HL-60 (cell line): ENCODE data around the gene AK4.

Source experiments
- DNase-seq, 2 experiments: peaks; one replicate each; pipeline ENCODE4 v3.0.0-alpha.2; 2010 to 2020; ENCODE audit warnings: low read depth in 1 of 2, low spot score in 1 of 2
- H3K27ac ChIP-seq: fragments of 250-450 bp; sonication (Bioruptor Pico); replicated peaks from 2 replicates; pipeline ENCODE4 v1.5.1; 2020; ENCODE audit warnings: mild to moderate bottlenecking, moderate library complexity
- H3K27me3 ChIP-seq: fragments of 250-450 bp; sonication (Bioruptor Pico); 2 replicates; pipeline ENCODE4 v1.5.1; 2021; ENCODE audit warnings: mild to moderate bottlenecking, moderate library complexity; ENCODE audit not compliant: insufficient read depth, poor library complexity, severe bottlenecking
- H3K4me3 ChIP-seq: replicated peaks from 2 replicates; pipeline ENCODE4 v1.5.1; 2011; ENCODE audit warnings: mild to moderate bottlenecking, control low read depth, low read length; ENCODE audit not compliant: insufficient read depth
- CTCF ChIP-seq: IDR thresholded peaks from one replicate; pipeline ENCODE4 v1.5.1; 2011; ENCODE audit warnings: low read length, control low read depth, inconsistent platforms; ENCODE audit not compliant: insufficient read depth
- GABPA ChIP-seq: IDR thresholded peaks from 2 replicates; pipeline ENCODE4 v1.6.1; 2012; ENCODE audit warnings: low read depth
- POLR2AphosphoS5 ChIP-seq: IDR thresholded peaks from 2 replicates; pipeline ENCODE4 v1.6.1; 2012; ENCODE audit warnings: low read depth
- REST ChIP-seq: IDR thresholded peaks from 2 replicates; pipeline ENCODE4 v1.6.1; 2012; ENCODE audit warnings: low read depth; ENCODE audit not compliant: insufficient replicate concordance
- SPI1 ChIP-seq: IDR thresholded peaks from 2 replicates; pipeline ENCODE4 v1.6.1; 2012; ENCODE audit warnings: low read depth, mild to moderate bottlenecking, borderline replicate concordance

The AK4 gene

GRCh38 chr1:65109487-65109886, 38.5 kb upstream of the AK4 start:
- Histone ChIP-seq H3K27me3 (no peaks in the 10 kb centered on the region), H3K27ac (no peak overlapping the region), H3K4me3 (no peak overlapping the region)
- TF ChIP-seq GABPA (no peak), POLR2AphosphoS5 (no peak), CTCF (no peak), REST (no peak), SPI1 (no peak)
- DNase-seq = no peak

- Histone ChIP-seq H3K27me3 (no peaks in the 10 kb centered on the region), H3K27ac (no peak overlapping the region), H3K4me3 (no peak overlapping the region)
- no peak for DNase-seq
- no peak for TF ChIP-seq SPI1
- no peak for TF ChIP-seq REST
- TF ChIP-seq GABPA = no peak
Observed at GRCh38 chr1:65112811-65113210, 35.2 kb upstream of the AK4 start.

GRCh38 chr1:65113298-65113697, 34.7 kb upstream of the AK4 start:
- no peak for DNase-seq
- Histone ChIP-seq H3K27ac (no peak overlapping the region), H3K4me3 (no peak overlapping the region), H3K27me3 (no peaks in the 10 kb centered on the region)
- TF ChIP-seq POLR2AphosphoS5 = no peak
- TF ChIP-seq REST = no peak
- no peak for TF ChIP-seq SPI1
- no peak for TF ChIP-seq CTCF
- TF ChIP-seq GABPA = no peak

- H3K4me3 ChIP-seq = no peak overlapping the region
- no peak for DNase-seq
- no peaks in the 10 kb centered on the region for H3K27me3 ChIP-seq
- no peak overlapping the region for H3K27ac ChIP-seq
- TF ChIP-seq REST (no peak), CTCF (no peak), SPI1 (no peak)
Observed at GRCh38 chr1:65114322-65114721, 33.7 kb upstream of the AK4 start.
